ENCODE results near the gene GSDME. TPM values are rescaled to one million over a fixed set of nuclear protein-coding genes. Genes with fewer than 3 reads are reported as not detected.
A peak's percentile ranks its signal among the peaks of the same experiment; 100 is the strongest.

GSDME gene
- total RNA-seq, 1 experiment from 2014 or later = 7.6 TPM

DNA sequence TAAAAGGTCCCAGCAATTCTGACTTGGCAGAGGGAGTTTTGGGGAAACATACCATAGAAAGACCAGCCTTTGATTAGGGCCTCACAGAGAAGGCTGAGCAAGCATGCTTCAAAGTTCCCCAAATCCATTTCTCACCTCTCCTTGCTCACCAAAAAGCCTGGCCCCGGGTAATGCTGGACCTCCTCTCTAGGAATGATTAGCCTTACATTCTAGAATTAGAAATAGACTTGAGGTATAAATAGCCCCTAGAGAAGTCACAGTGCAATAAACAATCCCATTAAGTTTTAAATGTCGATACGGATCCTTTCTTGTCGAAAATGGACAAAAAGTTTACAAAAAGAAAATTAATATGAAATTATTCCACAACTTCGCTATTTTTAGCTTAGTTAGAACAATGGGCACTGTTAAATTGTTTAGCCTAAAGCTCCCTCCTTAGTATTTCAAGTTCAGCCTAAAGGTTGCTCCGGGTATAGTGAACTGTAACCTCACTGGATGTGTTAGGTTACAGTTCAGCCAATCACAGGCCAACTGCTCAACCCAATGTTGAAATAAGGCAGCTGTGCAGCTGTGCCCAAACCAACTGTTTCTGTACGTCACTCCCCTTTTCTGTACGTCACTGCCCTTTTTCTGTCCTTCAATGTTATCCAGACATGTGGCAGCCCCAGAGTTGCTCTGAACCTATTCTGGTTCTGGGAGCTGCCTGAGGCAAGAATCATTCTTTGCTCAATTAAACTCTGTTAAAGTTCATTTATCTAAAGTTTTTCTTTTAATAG lies 7.9 kb upstream of the GSDME start:
- Histone ChIP-seq H3K4me1 (ENCODE audit: control insufficient read depth in 1 of 2, insufficient read depth in 2 of 2, low read length in 2 of 2) (no peaks in the 10 kb centered on the region), H3K9ac (ENCODE audit: low read length) (no peak overlapping the region), H3K27me3 (ENCODE audit: insufficient read depth, low read length) (no peaks in the 10 kb centered on the region), H3K27ac (ENCODE audit: low read depth, low read length) (no peak overlapping the region), H3K79me2 (ENCODE audit: insufficient read depth, low read length) (no peaks in the 10 kb centered on the region), H3K9me3 (ENCODE audit: control insufficient read depth in 1 of 2, insufficient read depth in 1 of 2, low read depth in 1 of 2, low read length in 2 of 2) (no peaks in the 10 kb centered on the region), H3K4me2 (ENCODE audit: low read length) (no peak overlapping the region), H2AFZ (ENCODE audit: low read depth, low read length, poor library complexity, severe bottlenecking) (no peak overlapping the region), H3K4me3 (replicated peaks in 1 of 2; ENCODE audit: low read depth in 1 of 2, low read length in 2 of 2) (no peak overlapping the region), H3K9me2 (ENCODE audit: insufficient read depth) (no peaks in the 10 kb centered on the region), H3K36me3 (ENCODE audit: control insufficient read depth in 1 of 2, insufficient read depth in 2 of 2, low read length in 2 of 2) (no peaks in the 10 kb centered on the region), H4K20me1 (ENCODE audit: insufficient read depth) (no peaks in the 10 kb centered on the region)
- ATAC-seq (no peak), DNase-seq (ENCODE audit: low read depth, low spot score) (no peak)
- intact Hi-C loops (cut with micrococcal nuclease) = no loop called here
- ChIA-PET POLR2A (no interaction called here), CTCF (no interaction called here), RAD21 (ENCODE audit: low non-redundant PET in 1 of 2, low total read pairs in 2 of 2, uncharacterized antibody in 2 of 2, unreplicated experiment in 2 of 2) (no interaction called here)
- no TSS peak for BruUV-seq (replicated peaks)
- TF ChIP-seq EGR1 (IDR thresholded peaks at IDR 0.05; ENCODE audit: low read depth) = peak; percentile 8; the same call in 1 of the 2 replicates
- TF ChIP-seq, protein P1, sequence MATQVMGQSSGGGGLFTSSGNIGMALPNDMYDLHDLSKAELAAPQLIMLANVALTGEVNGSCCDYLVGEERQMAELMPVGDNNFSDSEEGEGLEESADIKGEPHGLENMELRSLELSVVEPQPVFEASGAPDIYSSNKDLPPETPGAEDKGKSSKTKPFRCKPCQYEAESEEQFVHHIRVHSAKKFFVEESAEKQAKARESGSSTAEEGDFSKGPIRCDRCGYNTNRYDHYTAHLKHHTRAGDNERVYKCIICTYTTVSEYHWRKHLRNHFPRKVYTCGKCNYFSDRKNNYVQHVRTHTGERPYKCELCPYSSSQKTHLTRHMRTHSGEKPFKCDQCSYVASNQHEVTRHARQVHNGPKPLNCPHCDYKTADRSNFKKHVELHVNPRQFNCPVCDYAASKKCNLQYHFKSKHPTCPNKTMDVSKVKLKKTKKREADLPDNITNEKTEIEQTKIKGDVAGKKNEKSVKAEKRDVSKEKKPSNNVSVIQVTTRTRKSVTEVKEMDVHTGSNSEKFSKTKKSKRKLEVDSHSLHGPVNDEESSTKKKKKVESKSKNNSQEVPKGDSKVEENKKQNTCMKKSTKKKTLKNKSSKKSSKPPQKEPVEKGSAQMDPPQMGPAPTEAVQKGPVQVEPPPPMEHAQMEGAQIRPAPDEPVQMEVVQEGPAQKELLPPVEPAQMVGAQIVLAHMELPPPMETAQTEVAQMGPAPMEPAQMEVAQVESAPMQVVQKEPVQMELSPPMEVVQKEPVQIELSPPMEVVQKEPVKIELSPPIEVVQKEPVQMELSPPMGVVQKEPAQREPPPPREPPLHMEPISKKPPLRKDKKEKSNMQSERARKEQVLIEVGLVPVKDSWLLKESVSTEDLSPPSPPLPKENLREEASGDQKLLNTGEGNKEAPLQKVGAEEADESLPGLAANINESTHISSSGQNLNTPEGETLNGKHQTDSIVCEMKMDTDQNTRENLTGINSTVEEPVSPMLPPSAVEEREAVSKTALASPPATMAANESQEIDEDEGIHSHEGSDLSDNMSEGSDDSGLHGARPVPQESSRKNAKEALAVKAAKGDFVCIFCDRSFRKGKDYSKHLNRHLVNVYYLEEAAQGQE (IDR thresholded peaks at IDR 0.05; ENCODE audit: low read depth) = no peak

DNA sequence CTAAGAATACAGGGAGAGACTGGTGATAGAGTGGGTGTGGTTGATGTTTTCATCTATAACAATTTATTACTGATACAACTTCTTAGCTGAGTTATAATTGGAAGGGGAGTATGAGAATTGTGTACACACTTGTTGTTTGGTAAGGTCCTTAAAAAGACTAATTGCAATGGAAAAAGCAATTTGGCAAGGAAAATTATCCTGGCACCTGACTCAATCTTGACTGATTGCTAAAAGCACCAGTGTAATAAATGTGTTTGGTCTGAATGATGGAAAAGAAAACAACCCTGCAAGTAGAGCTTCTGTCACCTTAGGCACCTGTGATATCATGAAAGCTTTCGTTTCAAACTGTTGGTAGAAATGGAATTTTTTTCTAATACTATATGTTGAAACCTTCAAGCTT lies 6.7 kb upstream of the GSDME start:
- BruUV-seq (replicated peaks) = no TSS peak
- Histone ChIP-seq H2AFZ (ENCODE audit: low read depth, low read length, poor library complexity, severe bottlenecking) (no peak overlapping the region), H3K27me3 (ENCODE audit: insufficient read depth, low read length) (no peaks in the 10 kb centered on the region), H3K9ac (ENCODE audit: low read length) (no peak overlapping the region), H3K79me2 (ENCODE audit: insufficient read depth, low read length) (no peaks in the 10 kb centered on the region), H3K4me2 (ENCODE audit: low read length) (no peak overlapping the region), H3K36me3 (ENCODE audit: control insufficient read depth in 1 of 2, insufficient read depth in 2 of 2, low read length in 2 of 2) (no peaks in the 10 kb centered on the region), H3K4me3 (replicated peaks in 1 of 2; ENCODE audit: low read depth in 1 of 2, low read length in 2 of 2) (no peak overlapping the region), H3K9me2 (ENCODE audit: insufficient read depth) (no peaks in the 10 kb centered on the region), H3K4me1 (ENCODE audit: control insufficient read depth in 1 of 2, insufficient read depth in 2 of 2, low read length in 2 of 2) (no peaks in the 10 kb centered on the region), H3K9me3 (ENCODE audit: control insufficient read depth in 1 of 2, insufficient read depth in 1 of 2, low read depth in 1 of 2, low read length in 2 of 2) (no peaks in the 10 kb centered on the region), H3K27ac (ENCODE audit: low read depth, low read length) (no peak overlapping the region), H4K20me1 (ENCODE audit: insufficient read depth) (no peaks in the 10 kb centered on the region)
- TF ChIP-seq CBX3 (IDR thresholded peaks at IDR 0.05; ENCODE audit: low read depth) (no peak), EZH2 (IDR thresholded peaks at IDR 0.05) (no peak), SRF (IDR thresholded peaks at IDR 0.05; ENCODE audit: low read depth) (no peak)
- ChIA-PET POLR2A (no interaction called here), CTCF (no interaction called here), RAD21 (ENCODE audit: low non-redundant PET in 1 of 2, low total read pairs in 2 of 2, uncharacterized antibody in 2 of 2, unreplicated experiment in 2 of 2) (no interaction called here)
- ATAC-seq (no peak), DNase-seq (ENCODE audit: low read depth, low spot score) (no peak)
- intact Hi-C loops (cut with micrococcal nuclease) = no loop called here
